ENCODE data around the gene NIPBL. TPM values are rescaled to one million over a fixed set of nuclear protein-coding genes. Genes with fewer than 3 reads are reported as not detected.

The NIPBL gene
- total and polyA plus RNA-seq, 2 of the 8 experiments (the other 6 are each of a cell fraction or from before 2014, with no cell fraction given), result 21.1 to 53.5 TPM

GRCh38 chr5:36945687-36946086 lies 69.1 kb downstream of the NIPBL start (continued):
- TF ChIP-seq GTF2F1 (IDR thresholded peaks at IDR 0.05; ENCODE audit: borderline replicate concordance, low read depth, low read length) (no peak), TEAD4 (IDR thresholded peaks at IDR 0.05; ENCODE audit: low read depth, low read length) (no peak), ATF3 (IDR thresholded peaks at IDR 0.05; ENCODE audit: insufficient read depth, low read depth, low read length) (no peak), HDAC6 (IDR thresholded peaks at IDR 0.05; ENCODE audit: low read depth, low read length) (no peak), CEBPB (IDR thresholded peaks at IDR 0.05; ENCODE audit: low read depth, low read length) (no peak)

All from H1 (cell line).